ENCODE measurements around the gene TPT1.
"Not testable (repeated sequence)": the region's sequence is repeated elsewhere in the genome, so short reads cannot be mapped to it uniquely, and the experiment has no call there.

TPT1 gene

GRCh38 chr13:45368005-45368404 is 27.0 kb upstream of the TPT1 start:
- DNase-seq: no peak

GRCh38 chr13:45367358-45367757 is 26.4 kb upstream of the TPT1 start:
- DNase-seq: peak in 8 of 58 donors; percentile 3 to 14 (median 6)

GRCh38 chr13:45365558-45365885 is 24.5 kb upstream of the TPT1 start:
- DNase-seq: no peak

- DNase-seq: peak in 1 of 58 donors; percentile 4
These were observed 24.0 kb upstream of the TPT1 start for GRCh38 chr13:45364876-45365557.

- no peak for DNase-seq
These were observed 22.0 kb upstream of the TPT1 start for GRCh38 chr13:45362939-45363338.

- DNase-seq: no peak
These were observed 20.7 kb upstream of the TPT1 start for GRCh38 chr13:45361596-45362206.

- DNase-seq: no peak
These were observed 16.1 kb upstream of the TPT1 start for GRCh38 chr13:45356966-45357672.

GRCh38 chr13:45353895-45354294 is 12.9 kb upstream of the TPT1 start:
- no peak for DNase-seq

GRCh38 chr13:45352031-45352430 is 11.0 kb upstream of the TPT1 start:
- DNase-seq: no peak

- no peak for DNase-seq
These were observed 9.2 kb upstream of the TPT1 start for GRCh38 chr13:45350152-45350551.

- no peak for DNase-seq
These were observed 8.5 kb upstream of the TPT1 start for GRCh38 chr13:45349438-45349837.

GRCh38 chr13:45344064-45344463 is 3.1 kb upstream of the TPT1 start:
- DNase-seq: not testable (repeated sequence)

GRCh38 chr13:45343102-45343501 is 2.1 kb upstream of the TPT1 start:
- DNase-seq: not testable (repeated sequence)

- not testable (repeated sequence) for DNase-seq
These were observed 1.7 kb upstream of the TPT1 start for GRCh38 chr13:45342668-45343067.

GRCh38 chr13:45341799-45342500 is 967 bp upstream of the TPT1 start:
- DNase-seq: peak in 3 of 58 donors; percentile 52 to 65 (median 52)

- DNase-seq: peak; percentile 26 to 90 (median 79)
These were observed 455 bp downstream of the TPT1 start for GRCh38 chr13:45340422-45341033.

- DNase-seq: no peak
These were observed 1.1 kb downstream of the TPT1 start for GRCh38 chr13:45339867-45340266.

GRCh38 chr13:45339399-45339798 is 1.6 kb downstream of the TPT1 start:
- DNase-seq: no peak

- DNase-seq: no peak
These were observed 3.2 kb downstream of the TPT1 start for GRCh38 chr13:45337803-45338202.

GRCh38 chr13:45337395-45337794 is 3.6 kb downstream of the TPT1 start:
- no peak for DNase-seq

- DNase-seq: no peak
These were observed 4.8 kb downstream of the TPT1 start for GRCh38 chr13:45336025-45336800.

Measured in anterior cingulate cortex (tissue), 58 donors.